NB4 (cell line): Measurements from ENCODE around the gene OPTN.
A peak's percentile ranks its signal among the peaks of the same experiment; 100 is the strongest.
"Not testable (repeated sequence)": the region's sequence is repeated elsewhere in the genome, so short reads cannot be mapped to it uniquely, and the experiment has no call there.

Experiments
- DNase-seq: peaks from one replicate; pipeline ENCODE4 v3.0.0; 2010; ENCODE audit warnings: low read depth
- H3K4me3 ChIP-seq: one replicate; pipeline ENCODE4 v1.5.1; 2011; ENCODE audit warnings: mild to moderate bottlenecking, low read depth, low read length, moderate library complexity
- MAX ChIP-seq: IDR thresholded peaks from 2 replicates; pipeline ENCODE4 v1.6.1; 2011; ENCODE audit warnings: low read depth, low read length
- MYC ChIP-seq: IDR thresholded peaks from 2 replicates; pipeline ENCODE4 v1.6.1; 2011; ENCODE audit warnings: low read depth, low read length
- POLR2A ChIP-seq: IDR thresholded peaks from 2 replicates; pipeline ENCODE4 v1.6.1; 2011; ENCODE audit warnings: mild to moderate bottlenecking; ENCODE audit not compliant: insufficient read length; ENCODE audit errors: extremely low read depth
- TF ChIP-seq, protein P1 (sequence below): IDR thresholded peaks from one replicate; pipeline ENCODE4 v1.5.1; 2012; ENCODE audit warnings: low read depth, low read length

The OPTN gene

GRCh38 chr10:13099666-13100348 lies at the start of gene OPTN:
Gene OPTN, plus strand, starts transcription at chr10:13100163. Its CDS starts 8,960 bp downstream, at chr10:13109123.
- peak; percentile 56 for DNase-seq
- TF ChIP-seq, protein P1, sequence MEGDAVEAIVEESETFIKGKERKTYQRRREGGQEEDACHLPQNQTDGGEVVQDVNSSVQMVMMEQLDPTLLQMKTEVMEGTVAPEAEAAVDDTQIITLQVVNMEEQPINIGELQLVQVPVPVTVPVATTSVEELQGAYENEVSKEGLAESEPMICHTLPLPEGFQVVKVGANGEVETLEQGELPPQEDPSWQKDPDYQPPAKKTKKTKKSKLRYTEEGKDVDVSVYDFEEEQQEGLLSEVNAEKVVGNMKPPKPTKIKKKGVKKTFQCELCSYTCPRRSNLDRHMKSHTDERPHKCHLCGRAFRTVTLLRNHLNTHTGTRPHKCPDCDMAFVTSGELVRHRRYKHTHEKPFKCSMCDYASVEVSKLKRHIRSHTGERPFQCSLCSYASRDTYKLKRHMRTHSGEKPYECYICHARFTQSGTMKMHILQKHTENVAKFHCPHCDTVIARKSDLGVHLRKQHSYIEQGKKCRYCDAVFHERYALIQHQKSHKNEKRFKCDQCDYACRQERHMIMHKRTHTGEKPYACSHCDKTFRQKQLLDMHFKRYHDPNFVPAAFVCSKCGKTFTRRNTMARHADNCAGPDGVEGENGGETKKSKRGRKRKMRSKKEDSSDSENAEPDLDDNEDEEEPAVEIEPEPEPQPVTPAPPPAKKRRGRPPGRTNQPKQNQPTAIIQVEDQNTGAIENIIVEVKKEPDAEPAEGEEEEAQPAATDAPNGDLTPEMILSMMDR, result peak; percentile 27
- no peak for TF ChIP-seq POLR2A
- no peak for TF ChIP-seq MYC
- peak within 1 kb of the TSS; percentile 44 for H3K4me3 ChIP-seq

DNA sequence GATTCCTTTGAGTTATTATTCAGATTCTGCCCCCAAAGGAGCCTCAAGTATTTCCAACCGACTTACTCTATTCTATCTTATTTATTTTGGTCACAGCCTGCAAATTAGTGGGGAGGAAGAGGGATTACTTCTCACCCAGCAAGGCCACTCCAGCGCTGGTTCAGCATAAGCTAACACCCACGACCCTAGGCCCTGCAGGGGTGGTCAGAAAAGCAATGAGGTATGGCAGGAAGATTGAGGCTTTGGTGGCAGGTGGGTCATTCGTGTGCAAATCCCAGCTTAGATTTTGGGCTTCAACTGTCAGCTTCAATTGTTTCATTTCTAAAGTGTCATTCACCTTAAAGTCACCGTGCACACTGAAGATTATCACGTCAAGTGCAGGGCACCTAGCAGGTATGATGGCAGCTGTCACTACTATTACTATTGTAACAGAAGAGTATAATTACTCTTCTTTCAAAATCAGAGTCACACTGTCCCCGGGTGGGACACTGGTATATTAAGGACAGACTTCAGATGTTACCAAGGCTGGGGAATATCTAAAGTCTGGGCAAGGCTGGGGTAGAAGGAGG lies 48.8 kb upstream of the OPTN start:
- TF ChIP-seq, protein P1, result no peak
- no peak overlapping the region for H3K4me3 ChIP-seq
- DNase-seq, result no peak

- DNase-seq, H3K4me3 ChIP-seq: not testable (repeated sequence)
Measured at GRCh38 chr10:13053208-13053607, 46.8 kb upstream of the OPTN start.

GRCh38 chr10:13053794-13054462 lies 46.0 kb upstream of the OPTN start:
- no peak for DNase-seq
- no peak overlapping the region for H3K4me3 ChIP-seq
- TF ChIP-seq, protein P1, result no peak
- no peak for TF ChIP-seq MYC
- no peak for TF ChIP-seq MAX
- TF ChIP-seq POLR2A, result no peak

- no peak overlapping the region for H3K4me3 ChIP-seq
- TF ChIP-seq MAX, result 0 out of 2 replicates have a peak, but pooled peaks have one; percentile 42
- TF ChIP-seq POLR2A, result no peak
- peak; percentile 86 for DNase-seq
Measured at GRCh38 chr10:13054844-13055243, 45.1 kb upstream of the OPTN start.

- TF ChIP-seq, protein P1, result peak; percentile 15
- no peak for TF ChIP-seq MYC
- no peak overlapping the region for H3K4me3 ChIP-seq
- no peak for DNase-seq
Measured at GRCh38 chr10:13056456-13057077, 43.4 kb upstream of the OPTN start.

DNA sequence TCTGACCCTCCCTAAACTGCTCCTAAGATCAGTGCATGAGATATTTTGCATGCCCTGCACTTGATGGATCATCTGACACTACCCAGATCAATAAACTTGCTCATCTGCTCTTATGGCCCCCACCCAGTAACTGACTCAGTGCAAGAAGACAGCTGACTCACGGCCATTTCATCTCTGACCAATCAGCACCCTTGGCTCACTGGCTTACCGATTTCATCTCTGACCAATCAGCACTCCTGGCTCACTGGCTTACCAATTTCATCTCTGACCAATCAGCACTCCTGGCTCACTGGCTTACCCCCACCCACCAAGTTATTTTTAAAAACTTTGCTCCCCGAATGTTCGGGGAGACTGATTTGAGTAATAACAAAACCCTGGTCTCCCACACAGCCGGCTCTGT lies 37.2 kb upstream of the OPTN start:
- no peak overlapping the region for H3K4me3 ChIP-seq
- no peak for TF ChIP-seq MAX
- TF ChIP-seq POLR2A, result no peak
- TF ChIP-seq, protein P1, result no peak
- no peak for TF ChIP-seq MYC
- no peak for DNase-seq
